ENCODE data around the gene VPS4A. TPM values are rescaled to one million over a fixed set of nuclear protein-coding genes. Genes with fewer than 3 reads are reported as not detected.
A peak's percentile ranks its signal among the peaks of the same experiment; 100 is the strongest.
"Not testable (repeated sequence)": the region's sequence is repeated elsewhere in the genome, so short reads cannot be mapped to it uniquely, and the experiment has no call there.

Gene VPS4A
- total and polyA plus RNA-seq, 7 donors = 38.1 to 76.2 (median 56.5) TPM

DNA sequence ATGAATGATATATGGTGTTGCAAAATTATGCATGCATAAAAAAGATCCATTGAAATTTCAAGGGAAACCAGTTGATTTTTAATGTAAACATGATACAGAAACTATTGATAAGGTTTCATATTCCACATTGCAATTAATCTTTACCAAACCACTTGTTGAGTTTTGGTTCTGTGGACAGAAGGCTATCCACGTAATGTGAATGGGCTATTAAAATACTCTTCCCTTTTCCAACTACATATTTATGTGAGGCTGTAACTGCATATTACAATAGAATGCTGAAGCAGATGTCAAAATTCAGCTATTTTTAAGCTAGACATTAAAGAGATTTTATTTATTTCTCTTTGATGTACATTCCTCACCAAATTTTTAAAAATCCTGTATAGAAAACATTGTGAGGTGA, 33.7 kb upstream of the VPS4A start:
- no peak for TF ChIP-seq CTCF (IDR thresholded peaks at IDR 0.05)
- no peak for ATAC-seq
- intact Hi-C loops (cut with DNase I) = loop anchor here in 1 of 2 donors (10.0 kb wide), 1 partner anchor 93 kb away; the partner anchor contains the start of gene SNTB2
- DNase-seq = no peak
- WGBS, 3 donors = 28 to 45% (median 29%) methylated on average over 1 of the region's 1 CpG
- H3K27ac ChIP-seq = no peak overlapping the region
- H3K27me3 ChIP-seq (ENCODE audit: insufficient read depth in 3 of 3, low read length in 2 of 3) = no peaks in the 10 kb centered on the region
- H3K36me3 ChIP-seq (ENCODE audit: insufficient read depth in 1 of 2, low read depth in 1 of 2) = no peaks in the 10 kb centered on the region
- H3K9me3 ChIP-seq = no peaks in the 10 kb centered on the region
- H3K4me1 ChIP-seq = peaks cover 26% of the 10 kb centered on the region
- H3K4me3 ChIP-seq = no peak overlapping the region

DNA sequence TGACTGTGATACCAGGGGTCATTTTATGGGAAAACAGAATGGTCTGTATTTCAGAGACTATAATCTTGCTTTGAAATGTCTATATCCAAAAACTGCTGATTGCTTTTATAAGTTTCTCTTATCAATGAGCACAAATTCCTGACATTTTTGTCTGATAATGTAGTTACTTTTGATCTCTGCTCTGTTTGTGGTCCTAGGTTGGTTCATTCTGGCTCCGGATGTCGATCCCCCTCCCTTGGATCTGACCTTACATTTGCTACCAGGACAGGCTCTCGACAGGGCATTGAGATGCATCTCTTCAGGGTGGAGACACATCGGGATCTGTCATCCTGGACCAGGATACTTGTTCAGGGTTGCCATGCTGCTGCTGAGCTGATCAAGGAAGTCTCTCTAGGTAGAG, 27.3 kb upstream of the VPS4A start:
- Histone ChIP-seq H3K4me1 (peaks cover 18% of the 10 kb centered on the region), H3K27ac (no peak overlapping the region), H3K36me3 (ENCODE audit: insufficient read depth in 1 of 2, low read depth in 1 of 2) (peaks cover 3 to 15% of the 10 kb centered on the region in 2 donors), H3K9me3 (no peaks in the 10 kb centered on the region), H3K4me3 (no peak overlapping the region), H3K27me3 (ENCODE audit: insufficient read depth in 3 of 3, low read length in 2 of 3) (no peaks in the 10 kb centered on the region)
- WGBS, 3 donors = 89 to 94% (median 92%) methylated on average over 4 of the region's 4 CpGs
- intact Hi-C loops (cut with DNase I) = no loop called here
- DNase-seq = no peak
- ATAC-seq = no peak
- no peak for TF ChIP-seq CTCF (IDR thresholded peaks at IDR 0.05)

DNA sequence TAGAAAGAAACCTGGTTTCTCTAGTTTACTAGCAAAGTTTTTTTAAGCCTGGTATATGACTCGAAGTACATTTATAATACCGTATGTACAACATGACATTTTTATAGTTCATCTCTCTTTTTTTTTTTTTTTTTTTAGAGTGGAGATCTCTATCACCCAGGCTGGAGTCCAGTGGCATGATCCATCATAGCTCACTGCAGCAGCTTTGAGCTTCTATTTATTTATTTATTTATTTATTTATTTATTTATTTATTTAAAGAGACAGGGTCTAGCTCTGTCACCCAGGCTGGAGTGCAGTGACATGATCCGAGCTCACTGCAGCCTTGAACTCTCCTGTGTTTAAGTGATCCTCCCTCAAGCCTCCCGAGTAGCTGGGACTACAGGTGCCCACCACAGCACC, 25.9 kb upstream of the VPS4A start:
- Histone ChIP-seq H3K27me3 (ENCODE audit: insufficient read depth in 3 of 3, low read length in 2 of 3) (no peaks in the 10 kb centered on the region), H3K36me3 (ENCODE audit: insufficient read depth in 1 of 2, low read depth in 1 of 2) (peaks cover 3 to 15% of the 10 kb centered on the region in 2 donors), H3K4me3 (no peak overlapping the region), H3K27ac (no peak overlapping the region), H3K9me3 (no peaks in the 10 kb centered on the region), H3K4me1 (peaks cover 18% of the 10 kb centered on the region)
- intact Hi-C loops (cut with DNase I) = loop anchor here (5.0 kb wide), 2 partner anchors 98 to 133 kb away; partner anchors contain the start of gene SNTB2 (in 1 of the 2)
- DNase-seq (no peak), ATAC-seq (no peak)
- no peak for TF ChIP-seq CTCF (IDR thresholded peaks at IDR 0.05)
- 76 to 84% (median 82%) methylated on average over 4 of the region's 4 CpGs for WGBS, 3 donors

DNA sequence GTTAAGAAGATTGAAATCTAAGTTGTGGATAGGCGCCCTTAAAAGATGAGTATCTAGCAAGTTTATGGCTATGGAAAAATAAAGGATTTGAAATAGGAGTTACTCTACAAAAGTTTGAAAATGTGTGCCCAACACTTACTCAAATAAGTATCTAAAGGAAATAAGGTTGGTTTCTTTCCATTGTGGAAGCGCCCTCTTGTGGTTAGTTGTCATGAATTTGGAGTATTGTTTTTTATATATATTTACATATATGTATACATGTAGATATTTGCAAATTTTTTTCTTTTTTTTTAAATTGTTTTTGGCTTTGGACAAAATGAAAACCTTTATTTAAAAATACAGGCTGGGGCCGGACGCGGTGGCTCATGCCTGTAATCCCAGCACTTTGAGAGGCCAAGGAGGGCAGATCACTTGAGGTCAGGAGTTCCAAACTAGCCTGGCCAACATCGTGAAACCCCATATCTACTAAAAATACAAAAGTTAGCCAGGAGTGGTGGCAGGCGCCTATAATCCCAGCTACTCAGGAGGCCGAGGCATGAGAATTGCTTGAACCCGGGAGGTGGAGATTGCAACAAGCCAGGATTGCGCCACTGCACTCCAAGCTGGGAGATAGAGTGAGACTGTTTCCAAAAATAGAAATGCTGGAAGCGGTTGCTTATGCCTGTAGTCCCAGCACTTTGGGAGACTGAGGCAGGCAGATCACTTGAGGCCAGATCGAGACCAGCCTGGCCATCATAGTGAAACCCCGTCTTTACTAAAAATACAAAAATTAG, 24.0 kb upstream of the VPS4A start:
- DNase-seq = peak; percentile 79 to 91
- H3K36me3 ChIP-seq (ENCODE audit: insufficient read depth in 1 of 2, low read depth in 1 of 2) = peaks cover 3 to 15% of the 10 kb centered on the region in 2 donors
- no peaks in the 10 kb centered on the region for H3K9me3 ChIP-seq
- H3K27me3 ChIP-seq (ENCODE audit: insufficient read depth in 3 of 3, low read length in 2 of 3) = no peaks in the 10 kb centered on the region
- intact Hi-C loops (cut with DNase I) = loop anchor here (2.0 to 5.0 kb wide), 3 partner anchors 100 to 136 kb away; partner anchors contain the start of gene SNTB2 (in 1 of the 2)
- no peak overlapping the region for H3K4me3 ChIP-seq
- ATAC-seq = peak; percentile 91 to 93 (median 92)
- peaks cover 17% of the 10 kb centered on the region for H3K4me1 ChIP-seq
- 23 to 43% (median 34%) methylated on average over 13 of the region's 13 CpGs for WGBS, 3 donors
- peak; percentile 71 for TF ChIP-seq CTCF (IDR thresholded peaks at IDR 0.05)
- H3K27ac ChIP-seq = peak overlapping the region; percentile 71

- intact Hi-C loops (cut with DNase I); DNase-seq; H3K4me3 ChIP-seq; H3K27me3 ChIP-seq (ENCODE audit: insufficient read depth in 3 of 3, low read length in 2 of 3); ATAC-seq; H3K9me3 ChIP-seq; H3K27ac ChIP-seq; H3K36me3 ChIP-seq (ENCODE audit: insufficient read depth in 1 of 2, low read depth in 1 of 2): not testable (repeated sequence)
- H3K4me1 ChIP-seq = peaks cover 11% of the 10 kb centered on the region
- WGBS, 3 donors = 84 to 94% (median 89%) methylated on average over 6 to 9 of the region's 9 CpGs
Measured at GRCh38 chr16:69291657-69292056, 19.5 kb upstream of the VPS4A start.
